ENCODE measurements around the gene KLHDC8A.

- TF ChIP-seq FOS (IDR thresholded peaks at IDR 0.05; ENCODE audit: low read depth, low read length) = no peak
- TF ChIP-seq POLR2A (IDR thresholded peaks at IDR 0.05; ENCODE audit: low read depth, low read length) = no peak
- no peak for TF ChIP-seq CEBPB (IDR thresholded peaks at IDR 0.05; ENCODE audit: low read depth, low read length)
- TF ChIP-seq MAFK (IDR thresholded peaks at IDR 0.05; ENCODE audit: low read depth, low read length) = no peak
- TF ChIP-seq, protein P1, sequence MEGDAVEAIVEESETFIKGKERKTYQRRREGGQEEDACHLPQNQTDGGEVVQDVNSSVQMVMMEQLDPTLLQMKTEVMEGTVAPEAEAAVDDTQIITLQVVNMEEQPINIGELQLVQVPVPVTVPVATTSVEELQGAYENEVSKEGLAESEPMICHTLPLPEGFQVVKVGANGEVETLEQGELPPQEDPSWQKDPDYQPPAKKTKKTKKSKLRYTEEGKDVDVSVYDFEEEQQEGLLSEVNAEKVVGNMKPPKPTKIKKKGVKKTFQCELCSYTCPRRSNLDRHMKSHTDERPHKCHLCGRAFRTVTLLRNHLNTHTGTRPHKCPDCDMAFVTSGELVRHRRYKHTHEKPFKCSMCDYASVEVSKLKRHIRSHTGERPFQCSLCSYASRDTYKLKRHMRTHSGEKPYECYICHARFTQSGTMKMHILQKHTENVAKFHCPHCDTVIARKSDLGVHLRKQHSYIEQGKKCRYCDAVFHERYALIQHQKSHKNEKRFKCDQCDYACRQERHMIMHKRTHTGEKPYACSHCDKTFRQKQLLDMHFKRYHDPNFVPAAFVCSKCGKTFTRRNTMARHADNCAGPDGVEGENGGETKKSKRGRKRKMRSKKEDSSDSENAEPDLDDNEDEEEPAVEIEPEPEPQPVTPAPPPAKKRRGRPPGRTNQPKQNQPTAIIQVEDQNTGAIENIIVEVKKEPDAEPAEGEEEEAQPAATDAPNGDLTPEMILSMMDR (conservative IDR thresholded peaks at IDR 0.05; ENCODE audit: low read depth, low read length) = no peak
- TF ChIP-seq RCOR1 (IDR thresholded peaks at IDR 0.05; ENCODE audit: insufficient replicate concordance, low read length) = no peak
- no peak for TF ChIP-seq RFX5 (IDR thresholded peaks at IDR 0.05; ENCODE audit: low read depth, low read length)
- no peak for TF ChIP-seq MXI1 (IDR thresholded peaks at IDR 0.05; ENCODE audit: borderline replicate concordance, low read depth, low read length)
- TF ChIP-seq SMC3 (IDR thresholded peaks at IDR 0.05; ENCODE audit: low read depth, low read length) = no peak
- no peak for TF ChIP-seq USF2 (IDR thresholded peaks at IDR 0.05; ENCODE audit: low read depth, low read length)
- TF ChIP-seq RAD21 (IDR thresholded peaks at IDR 0.05; ENCODE audit: low read length) = no peak
Observed at GRCh38 chr1:205351984-205352713, 4.6 kb downstream of the KLHDC8A start.

Measured in IMR-90 (cell line).